ENCODE measurements around the gene ARAF. TPM values are rescaled to one million over a fixed set of nuclear protein-coding genes. Genes with fewer than 3 reads are reported as not detected.

ARAF gene
- total RNA-seq, 1 donor from 2014 or later, result 30.2 TPM

DNA sequence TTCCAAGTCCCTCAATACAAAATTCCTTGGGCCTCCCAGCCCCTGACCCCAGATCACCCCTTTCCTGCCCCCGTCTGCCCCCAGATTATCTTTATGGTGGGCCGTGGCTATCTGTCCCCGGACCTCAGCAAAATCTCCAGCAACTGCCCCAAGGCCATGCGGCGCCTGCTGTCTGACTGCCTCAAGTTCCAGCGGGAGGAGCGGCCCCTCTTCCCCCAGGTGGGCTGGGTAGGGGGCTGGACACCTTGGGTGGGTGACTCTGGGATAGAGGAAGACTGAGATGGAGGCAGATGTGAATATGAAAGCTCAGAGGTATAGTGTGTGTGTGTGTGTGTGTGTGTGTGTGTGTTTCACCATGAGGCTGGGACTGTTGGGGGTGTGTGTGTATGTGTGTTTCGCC is 9.8 kb downstream of the ARAF start:
- Histone ChIP-seq H3K4me3 (ENCODE audit: low read depth, low read length) (no peak overlapping the region), H3K27me3 (ENCODE audit: control insufficient read depth, insufficient read depth, low read length) (no peaks in the 10 kb centered on the region), H3K36me3 (ENCODE audit: control insufficient read depth, insufficient read depth, low read length) (no peaks in the 10 kb centered on the region)
- no peak for DNase-seq (ENCODE audit: low read depth)
- TF ChIP-seq, protein P1, sequence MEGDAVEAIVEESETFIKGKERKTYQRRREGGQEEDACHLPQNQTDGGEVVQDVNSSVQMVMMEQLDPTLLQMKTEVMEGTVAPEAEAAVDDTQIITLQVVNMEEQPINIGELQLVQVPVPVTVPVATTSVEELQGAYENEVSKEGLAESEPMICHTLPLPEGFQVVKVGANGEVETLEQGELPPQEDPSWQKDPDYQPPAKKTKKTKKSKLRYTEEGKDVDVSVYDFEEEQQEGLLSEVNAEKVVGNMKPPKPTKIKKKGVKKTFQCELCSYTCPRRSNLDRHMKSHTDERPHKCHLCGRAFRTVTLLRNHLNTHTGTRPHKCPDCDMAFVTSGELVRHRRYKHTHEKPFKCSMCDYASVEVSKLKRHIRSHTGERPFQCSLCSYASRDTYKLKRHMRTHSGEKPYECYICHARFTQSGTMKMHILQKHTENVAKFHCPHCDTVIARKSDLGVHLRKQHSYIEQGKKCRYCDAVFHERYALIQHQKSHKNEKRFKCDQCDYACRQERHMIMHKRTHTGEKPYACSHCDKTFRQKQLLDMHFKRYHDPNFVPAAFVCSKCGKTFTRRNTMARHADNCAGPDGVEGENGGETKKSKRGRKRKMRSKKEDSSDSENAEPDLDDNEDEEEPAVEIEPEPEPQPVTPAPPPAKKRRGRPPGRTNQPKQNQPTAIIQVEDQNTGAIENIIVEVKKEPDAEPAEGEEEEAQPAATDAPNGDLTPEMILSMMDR (IDR thresholded peaks at IDR 0.05; ENCODE audit: insufficient read depth, low read length, poor library complexity, severe bottlenecking), result no peak

DNA sequence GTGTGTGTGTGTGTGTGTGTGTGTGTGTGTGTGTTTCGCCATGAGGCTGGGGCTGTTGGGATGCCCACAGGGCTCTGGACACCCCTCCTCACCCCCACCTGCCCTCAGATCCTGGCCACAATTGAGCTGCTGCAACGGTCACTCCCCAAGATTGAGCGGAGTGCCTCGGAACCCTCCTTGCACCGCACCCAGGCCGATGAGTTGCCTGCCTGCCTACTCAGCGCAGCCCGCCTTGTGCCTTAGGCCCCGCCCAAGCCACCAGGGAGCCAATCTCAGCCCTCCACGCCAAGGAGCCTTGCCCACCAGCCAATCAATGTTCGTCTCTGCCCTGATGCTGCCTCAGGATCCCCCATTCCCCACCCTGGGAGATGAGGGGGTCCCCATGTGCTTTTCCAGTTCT is 10.2 kb downstream of the ARAF start:
- H3K36me3 ChIP-seq (ENCODE audit: control insufficient read depth, insufficient read depth, low read length), result no peaks in the 10 kb centered on the region
- H3K4me3 ChIP-seq (ENCODE audit: low read depth, low read length), result no peak overlapping the region
- no peak for DNase-seq (ENCODE audit: low read depth)
- TF ChIP-seq, protein P1 (IDR thresholded peaks at IDR 0.05; ENCODE audit: insufficient read depth, low read length, poor library complexity, severe bottlenecking), result no peak
- no peaks in the 10 kb centered on the region for H3K27me3 ChIP-seq (ENCODE audit: control insufficient read depth, insufficient read depth, low read length)

DNA sequence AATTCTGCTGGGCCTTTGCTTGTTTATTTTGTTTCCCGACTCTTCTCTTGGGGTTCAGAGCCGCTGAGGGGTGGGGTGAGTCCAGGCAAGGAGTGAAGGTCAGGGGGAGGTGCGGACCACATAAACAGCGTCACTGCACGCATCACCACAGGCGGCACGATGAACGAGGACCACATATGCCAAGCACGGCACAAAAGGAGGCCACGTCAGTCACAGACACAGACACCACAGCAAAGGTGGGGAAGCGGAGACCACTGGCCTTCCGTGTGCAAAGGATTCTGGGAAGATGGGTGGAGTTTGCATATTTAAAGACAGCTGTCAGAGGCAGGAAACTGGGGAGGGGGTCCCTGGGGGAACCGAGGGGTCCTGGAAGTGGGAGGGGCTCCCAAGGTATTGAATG is 10.9 kb downstream of the ARAF start:
- H3K36me3 ChIP-seq (ENCODE audit: control insufficient read depth, insufficient read depth, low read length), result no peaks in the 10 kb centered on the region
- TF ChIP-seq, protein P1 (IDR thresholded peaks at IDR 0.05; ENCODE audit: insufficient read depth, low read length, poor library complexity, severe bottlenecking), result no peak
- no peak overlapping the region for H3K4me3 ChIP-seq (ENCODE audit: low read depth, low read length)
- DNase-seq (ENCODE audit: low read depth), result no peak
- H3K27me3 ChIP-seq (ENCODE audit: control insufficient read depth, insufficient read depth, low read length), result no peaks in the 10 kb centered on the region

DNA sequence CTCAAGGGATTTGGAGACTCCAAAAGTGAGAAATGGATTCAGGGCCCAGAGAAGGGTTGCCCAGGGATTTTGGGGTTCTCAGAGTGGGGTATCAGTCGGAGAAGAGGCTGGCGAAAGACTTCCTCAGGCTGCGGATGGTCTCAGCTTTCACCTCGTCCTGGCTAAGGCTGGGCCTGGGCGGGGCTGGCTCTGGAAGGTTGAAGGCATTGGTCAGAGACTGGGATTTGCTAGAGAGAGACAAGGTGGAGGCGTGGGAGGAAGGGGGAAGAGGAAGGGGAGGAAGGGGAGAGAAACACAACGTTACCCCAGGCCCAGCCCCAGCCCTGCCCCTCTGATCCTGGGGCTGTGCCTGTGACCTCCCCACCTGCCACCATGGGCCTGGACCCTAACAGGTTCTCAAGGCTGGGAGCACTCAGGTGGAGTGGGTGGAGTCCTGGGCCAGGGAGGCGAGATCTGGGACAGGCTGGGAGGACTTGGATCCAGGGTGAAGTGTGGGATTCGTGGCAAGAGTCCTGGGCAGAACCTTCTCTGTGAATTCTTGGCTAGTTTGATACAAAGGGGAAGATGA is 11.9 kb downstream of the ARAF start:
- TF ChIP-seq, protein P1 (IDR thresholded peaks at IDR 0.05; ENCODE audit: insufficient read depth, low read length, poor library complexity, severe bottlenecking), result no peak
- DNase-seq (ENCODE audit: low read depth), result no peak
- Histone ChIP-seq H3K36me3 (ENCODE audit: control insufficient read depth, insufficient read depth, low read length) (no peaks in the 10 kb centered on the region), H3K4me3 (ENCODE audit: low read depth, low read length) (no peak overlapping the region), H3K27me3 (ENCODE audit: control insufficient read depth, insufficient read depth, low read length) (no peaks in the 10 kb centered on the region)

DNA sequence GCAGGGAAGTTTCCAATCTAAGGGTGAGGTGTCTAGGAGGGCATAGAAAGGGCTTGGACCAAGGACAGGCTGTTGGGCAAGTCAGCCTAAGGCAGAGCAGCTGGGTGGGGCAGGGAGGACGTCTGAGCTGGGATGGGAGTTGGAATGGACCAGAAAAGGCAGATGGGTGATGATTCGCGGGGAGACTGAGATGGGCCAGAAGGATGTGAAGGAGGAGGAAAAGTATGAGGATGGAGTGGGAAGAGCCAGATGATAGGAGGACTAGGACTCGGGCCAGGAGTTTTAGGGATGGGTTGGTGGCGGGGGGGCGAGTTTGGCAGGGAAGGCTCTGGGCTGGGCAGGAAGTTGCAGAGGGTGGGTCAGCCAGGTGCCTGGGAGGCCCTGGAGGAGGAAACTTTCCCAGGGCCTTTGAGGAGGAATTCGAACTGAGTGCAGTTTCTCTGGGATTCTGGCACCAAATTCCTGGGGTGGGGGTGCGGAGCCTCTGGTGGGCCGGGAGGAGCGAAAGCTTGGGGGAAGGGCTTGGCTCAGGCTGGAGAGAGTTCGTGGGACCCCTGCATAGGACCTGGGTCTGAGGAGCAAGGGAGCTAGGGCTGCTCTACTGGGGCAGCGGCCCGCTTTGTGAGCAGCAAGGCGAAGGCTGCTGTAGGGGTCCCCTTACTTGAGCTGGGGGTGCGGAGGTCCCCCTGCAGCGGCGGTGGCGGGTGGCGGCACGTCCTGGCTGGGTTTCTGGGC is 12.5 kb downstream of the ARAF start:
- no peak overlapping the region for H3K4me3 ChIP-seq (ENCODE audit: low read depth, low read length)

More for the DNA sequence above, 12.5 kb downstream of the ARAF start:
- DNase-seq (ENCODE audit: low read depth), result no peak
- H3K36me3 ChIP-seq (ENCODE audit: control insufficient read depth, insufficient read depth, low read length), result no peaks in the 10 kb centered on the region
- H3K27me3 ChIP-seq (ENCODE audit: control insufficient read depth, insufficient read depth, low read length), result no peaks in the 10 kb centered on the region
- TF ChIP-seq, protein P1 (IDR thresholded peaks at IDR 0.05; ENCODE audit: insufficient read depth, low read length, poor library complexity, severe bottlenecking), result no peak
